ENCODE data around the gene IRF7.

IRF7 gene

GRCh38 chr11:620935-621814 is 5.4 kb upstream of the IRF7 start:
- no peak for DNase-seq (ENCODE audit: low spot score)

GRCh38 chr11:620201-620600 is 4.5 kb upstream of the IRF7 start:
- no peak for DNase-seq (ENCODE audit: low spot score)

- no peak for DNase-seq (ENCODE audit: low spot score)
Measured at GRCh38 chr11:619628-620050, 3.9 kb upstream of the IRF7 start.

GRCh38 chr11:618856-619627 is 3.3 kb upstream of the IRF7 start:
- DNase-seq (ENCODE audit: low spot score) = no peak

- DNase-seq (ENCODE audit: low spot score) = no peak
Measured at GRCh38 chr11:617912-618682, 2.3 kb upstream of the IRF7 start.

- DNase-seq (ENCODE audit: low spot score) = no peak
Measured at GRCh38 chr11:617199-617911, 1.6 kb upstream of the IRF7 start.

- DNase-seq (ENCODE audit: low spot score) = no peak
Measured at GRCh38 chr11:616320-617198, 809 bp upstream of the IRF7 start.

- no peak for DNase-seq (ENCODE audit: low spot score)
Measured at GRCh38 chr11:614623-615503, 887 bp downstream of the IRF7 start.

- DNase-seq (ENCODE audit: low spot score) = no peak
Measured at GRCh38 chr11:614021-614622, 1.6 kb downstream of the IRF7 start.

GRCh38 chr11:613369-613968 is 2.3 kb downstream of the IRF7 start:
- DNase-seq (ENCODE audit: low spot score) = peak; percentile 73

- no peak for DNase-seq (ENCODE audit: low spot score)
Measured at GRCh38 chr11:612961-613300, 2.8 kb downstream of the IRF7 start.

GRCh38 chr11:612201-612960 is 3.4 kb downstream of the IRF7 start:
- DNase-seq (ENCODE audit: low spot score) = no peak

GRCh38 chr11:611001-611996 is 4.5 kb downstream of the IRF7 start:
- DNase-seq (ENCODE audit: low spot score) = no peak

GRCh38 chr11:610146-610801 is 5.5 kb downstream of the IRF7 start:
- no peak for DNase-seq (ENCODE audit: low spot score)

- no peak for DNase-seq (ENCODE audit: low spot score)
Measured at GRCh38 chr11:609341-609811, 6.4 kb downstream of the IRF7 start.

GRCh38 chr11:608791-609251 is 6.9 kb downstream of the IRF7 start:
- no peak for DNase-seq (ENCODE audit: low spot score)

Measured in GM03348 (cell line).